Body of pancreas (tissue), 4 donors: ENCODE data around the gene PHLDA1. TPM values are rescaled to one million over a fixed set of nuclear protein-coding genes. Genes with fewer than 3 reads are reported as not detected.
"Not testable (repeated sequence)": the region's sequence is repeated elsewhere in the genome, so short reads cannot be mapped to it uniquely, and the experiment has no call there.

Experiments used
- ATAC-seq: fragments of 150-250 bp; one replicate; pipeline ENCODE4 v1.9.1; 2016
- DNase-seq, 4 donors: peaks; one replicate each; pipeline ENCODE4 v3.0.0-alpha.2; 2019
- H3K27ac ChIP-seq, 4 donors: fragments of 200-600 bp; sonication (generic); 1 replicate in 3 of 4; 2 replicates in 1 of 4; pipeline versions ENCODE4 v1.5.1 to v1.6.1; 2016 to 2019; ENCODE audit warnings: mild to moderate bottlenecking in 1 of 4, mixed read lengths in 1 of 4, moderate library complexity in 1 of 4
- H3K27me3 ChIP-seq, 2 donors: fragments of 200-600 bp; sonication (generic); one replicate each; pipeline ENCODE4 v1.6.0; 2016; ENCODE audit warnings: mild to moderate bottlenecking in 1 of 2
- H3K36me3 ChIP-seq, 2 donors: fragments of 200-600 bp; sonication (generic); replicated peaks in 1 of 2; 2 replicates each; pipeline ENCODE4 v1.5.1; 2016; ENCODE audit warnings: low read depth in 2 of 2; ENCODE audit not compliant: insufficient read depth in 1 of 2
- H3K4me1 ChIP-seq: fragments of 200-600 bp; sonication (generic); one replicate; pipeline ENCODE4 v1.6.0; 2016
- H3K4me3 ChIP-seq, 2 donors: fragments of 200-600 bp; sonication (generic); 1 replicate in 1 of 2; 2 replicates in 1 of 2; pipeline ENCODE4 v1.5.1; 2016 to 2019
- H3K9me3 ChIP-seq, 3 donors: fragments of 200-600 bp; sonication (generic); 1 replicate in 2 of 3; 2 replicates in 1 of 3; pipeline ENCODE4 v1.5.1; 2016
- POLR2A ChIP-seq, 3 donors: fragments of 450-650 bp; IDR thresholded peaks; one replicate each; pipeline ENCODE4 v1.6.1; 2016; ENCODE audit warnings: antibody characterized with exemption in 3 of 3, mild to moderate bottlenecking in 2 of 3
- WGBS, 2 donors: methylation state at CpG; one replicate each; pipeline ENCODE4 v1.1.5; 2017; 5-methylcytosine and 5-hydroxymethylcytosine counted together
- intact Hi-C: fragments of 100-400 bp; cut with DNase I; formaldehyde crosslinking; loops from one replicate; pipeline ENCODE4 v1.15.1; 2023
- total RNA-seq, 2 donors: library from RNA; depleted of rRNA; stranded (reverse); fragments of >200 nt; gene quantifications; one replicate each; pipeline ENCODE4 v1.1.0, GENCODE V29; 2016
- TF ChIP-seq, protein P1 (sequence below), 7 experiments: fragments of 450-650 bp in 4 of 7; fragments of 200-600 bp in 3 of 7; sonication (generic) in 3 of 7; IDR thresholded peaks; one replicate each; pipeline ENCODE4 v1.5.1; 2016 to 2019; ENCODE audit warnings: antibody characterized with exemption in 7 of 7

Gene PHLDA1
- total RNA-seq, 2 donors from 2014 or later, result 11.9 to 22.4 TPM

DNA sequence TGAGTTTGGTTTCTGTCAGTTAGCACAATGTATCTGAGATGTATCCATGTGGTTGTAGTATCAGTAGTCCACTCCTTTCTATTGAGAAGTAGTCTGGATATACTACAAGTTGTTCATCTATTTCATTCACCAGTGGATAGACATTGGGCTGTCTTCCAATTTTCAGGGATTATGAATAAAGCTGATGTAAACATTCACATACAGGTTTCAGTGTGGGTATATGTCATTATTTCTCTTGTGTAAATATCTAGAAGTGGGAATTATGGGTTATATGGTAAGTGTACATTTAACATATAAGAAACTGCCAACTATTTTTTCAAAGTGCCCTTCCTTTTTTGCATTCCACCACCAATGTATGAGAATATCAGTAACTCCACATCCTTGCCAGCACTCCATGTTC lies 35.9 kb downstream of the PHLDA1 start:
- no peaks in the 10 kb centered on the region for H3K9me3 ChIP-seq
- no peaks in the 10 kb centered on the region for H3K27me3 ChIP-seq
- no peak for DNase-seq
- H3K4me1 ChIP-seq, result peaks cover 7% of the 10 kb centered on the region
- H3K27ac ChIP-seq, result no peak overlapping the region
- intact Hi-C loops, result no loop called here
- H3K4me3 ChIP-seq, result no peak overlapping the region
- H3K36me3 ChIP-seq, result no peaks in the 10 kb centered on the region
- TF ChIP-seq, protein P1, sequence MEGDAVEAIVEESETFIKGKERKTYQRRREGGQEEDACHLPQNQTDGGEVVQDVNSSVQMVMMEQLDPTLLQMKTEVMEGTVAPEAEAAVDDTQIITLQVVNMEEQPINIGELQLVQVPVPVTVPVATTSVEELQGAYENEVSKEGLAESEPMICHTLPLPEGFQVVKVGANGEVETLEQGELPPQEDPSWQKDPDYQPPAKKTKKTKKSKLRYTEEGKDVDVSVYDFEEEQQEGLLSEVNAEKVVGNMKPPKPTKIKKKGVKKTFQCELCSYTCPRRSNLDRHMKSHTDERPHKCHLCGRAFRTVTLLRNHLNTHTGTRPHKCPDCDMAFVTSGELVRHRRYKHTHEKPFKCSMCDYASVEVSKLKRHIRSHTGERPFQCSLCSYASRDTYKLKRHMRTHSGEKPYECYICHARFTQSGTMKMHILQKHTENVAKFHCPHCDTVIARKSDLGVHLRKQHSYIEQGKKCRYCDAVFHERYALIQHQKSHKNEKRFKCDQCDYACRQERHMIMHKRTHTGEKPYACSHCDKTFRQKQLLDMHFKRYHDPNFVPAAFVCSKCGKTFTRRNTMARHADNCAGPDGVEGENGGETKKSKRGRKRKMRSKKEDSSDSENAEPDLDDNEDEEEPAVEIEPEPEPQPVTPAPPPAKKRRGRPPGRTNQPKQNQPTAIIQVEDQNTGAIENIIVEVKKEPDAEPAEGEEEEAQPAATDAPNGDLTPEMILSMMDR (IDR thresholded peaks at IDR 0.05), result no peak
- TF ChIP-seq POLR2A (IDR thresholded peaks at IDR 0.05), result no peak
- no peak for ATAC-seq

DNA sequence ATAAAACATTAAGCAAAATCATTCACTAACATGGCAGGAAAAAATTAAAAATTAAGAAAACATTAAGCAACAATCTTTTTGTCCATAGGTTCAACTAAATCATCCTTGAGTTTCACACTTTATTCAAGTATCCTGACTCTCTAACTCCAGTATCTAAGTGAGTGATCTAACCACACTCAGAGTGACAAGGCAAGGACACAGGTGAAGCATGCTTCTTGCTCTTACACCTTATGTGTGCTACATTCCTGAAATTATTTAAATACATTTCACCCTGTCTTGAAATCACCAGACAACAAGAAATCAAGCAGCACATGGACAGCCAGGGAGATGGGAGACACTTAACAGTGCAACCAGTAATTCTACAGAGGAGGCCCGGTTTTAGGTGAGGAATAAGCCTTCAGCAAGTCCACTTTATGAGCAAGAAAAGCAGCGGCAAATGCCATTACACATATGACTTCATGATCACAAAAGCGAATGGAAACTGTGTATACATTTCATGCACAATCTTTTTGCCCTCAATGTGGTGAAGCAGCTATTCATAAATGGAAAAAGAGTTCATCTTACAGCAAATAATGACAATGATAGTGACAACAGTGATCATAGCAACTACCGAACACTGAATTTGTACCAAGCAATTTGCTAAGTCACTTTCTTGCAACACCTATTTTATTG lies 37.4 kb downstream of the PHLDA1 start:
- ATAC-seq (no peak), DNase-seq (no peak)
- no peak overlapping the region for H3K27ac ChIP-seq
- H3K4me1 ChIP-seq, result peaks cover 18% of the 10 kb centered on the region
- H3K27me3 ChIP-seq, result no peaks in the 10 kb centered on the region
- no peaks in the 10 kb centered on the region for H3K9me3 ChIP-seq
- no peak overlapping the region for H3K4me3 ChIP-seq
- TF ChIP-seq POLR2A (IDR thresholded peaks at IDR 0.05), result no peak
- TF ChIP-seq, protein P1 (IDR thresholded peaks at IDR 0.05), result no peak
- WGBS, 2 donors, result 66 to 74% methylated on average over 4 of the region's 4 CpGs
- H3K36me3 ChIP-seq, result no peaks in the 10 kb centered on the region
- intact Hi-C loops, result no loop called here

DNA sequence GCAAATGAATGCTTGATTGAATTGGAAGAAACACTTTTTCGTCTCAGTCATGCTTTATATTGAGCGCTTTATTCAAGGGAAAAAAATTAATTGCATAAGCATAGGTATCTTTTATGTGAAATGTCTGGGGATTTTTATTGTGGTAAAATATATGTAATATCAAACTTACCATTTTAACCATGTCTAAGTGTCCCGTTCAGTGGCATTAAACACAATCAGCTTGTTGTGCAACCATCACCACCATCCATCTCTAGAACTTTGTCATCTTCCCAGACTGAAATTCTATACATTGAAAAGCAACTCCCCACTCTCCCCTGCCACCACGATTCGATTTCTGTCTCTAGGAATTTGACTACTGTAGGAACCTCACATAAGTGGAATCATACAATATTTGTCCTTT lies 39.8 kb downstream of the PHLDA1 start:
- TF ChIP-seq POLR2A (IDR thresholded peaks at IDR 0.05), result no peak
- ATAC-seq, result no peak
- Histone ChIP-seq H3K27me3 (no peaks in the 10 kb centered on the region), H3K4me1 (peaks cover 30% of the 10 kb centered on the region), H3K36me3 (no peaks in the 10 kb centered on the region), H3K27ac (peak overlapping the region in 1 of 4 donors; percentile 72), H3K9me3 (no peaks in the 10 kb centered on the region), H3K4me3 (no peak overlapping the region)
- intact Hi-C loops, result no loop called here
- no peak for DNase-seq
- 73 to 81% methylated on average over 5 of the region's 5 CpGs for WGBS, 2 donors

DNA sequence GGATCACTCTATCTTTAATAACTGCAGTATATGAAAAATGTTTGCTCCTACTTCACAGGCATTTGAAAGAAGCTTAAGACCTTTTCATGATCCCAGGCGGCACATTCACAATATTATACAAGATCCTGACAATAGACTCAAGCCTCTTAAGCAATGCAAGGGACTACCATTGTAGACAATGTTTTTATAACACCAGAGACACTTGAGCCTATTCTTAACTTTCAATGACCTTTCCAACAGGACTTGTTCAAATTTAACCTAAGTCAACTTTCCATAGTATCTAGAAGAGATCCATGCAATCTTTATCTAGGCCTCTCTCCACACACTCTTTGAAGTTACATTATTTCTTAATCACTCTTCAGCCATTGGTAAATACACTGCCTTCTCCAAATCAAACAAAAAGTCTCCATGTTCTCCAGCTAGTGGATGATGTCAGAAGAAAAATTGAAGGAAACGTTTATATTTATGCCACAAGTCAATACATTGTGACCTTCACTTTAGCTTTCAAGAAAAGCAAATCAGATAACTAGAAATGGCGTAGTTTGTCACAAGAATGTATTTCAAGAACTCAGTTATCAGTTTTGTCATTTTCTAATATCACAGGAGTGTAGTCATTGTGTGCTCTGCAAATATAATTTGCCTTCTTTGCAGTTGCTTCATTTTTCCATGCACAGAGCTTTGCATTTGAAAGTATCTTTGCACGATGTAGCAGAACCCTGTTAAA lies 41.2 kb downstream of the PHLDA1 start:
- no peaks in the 10 kb centered on the region for H3K27me3 ChIP-seq
- intact Hi-C loops, result no loop called here
- no peaks in the 10 kb centered on the region for H3K9me3 ChIP-seq
- TF ChIP-seq, protein P1 (IDR thresholded peaks at IDR 0.05), result no peak
- no peak for TF ChIP-seq POLR2A (IDR thresholded peaks at IDR 0.05)
- 26% methylated on average over 4 of the region's 4 CpGs for WGBS, 2 donors
- DNase-seq (peak in 1 of 4 donors; percentile 24), ATAC-seq (peak; percentile 94)
- no peak overlapping the region for H3K4me3 ChIP-seq
- H3K27ac ChIP-seq, result peak overlapping the region; percentile 49 to 80 (median 75)
- H3K36me3 ChIP-seq, result no peaks in the 10 kb centered on the region
- peaks cover 44% of the 10 kb centered on the region for H3K4me1 ChIP-seq

DNA sequence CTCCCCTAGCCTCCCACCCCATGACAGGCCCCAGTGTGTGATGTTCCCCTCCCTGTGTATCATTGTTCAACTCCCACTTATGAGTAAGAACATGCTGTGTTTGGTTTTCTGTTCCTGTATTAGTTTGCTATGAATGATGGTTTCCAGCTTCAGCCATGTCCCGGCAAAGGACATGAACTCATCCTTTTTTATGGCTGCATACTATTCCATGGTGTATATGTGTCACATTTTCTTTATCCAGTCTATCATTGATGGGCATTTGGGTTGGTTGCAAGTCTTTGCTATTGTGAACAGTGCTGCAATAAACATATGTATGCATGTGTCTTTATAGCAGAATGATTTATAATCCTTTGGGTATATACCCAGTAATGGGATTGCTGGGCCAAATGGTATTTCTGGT lies 43.9 kb downstream of the PHLDA1 start:
- peaks cover 66% of the 10 kb centered on the region for H3K4me1 ChIP-seq
- WGBS, 2 donors, result 100% methylated on average over 1 of the region's 1 CpG
- H3K4me3 ChIP-seq, DNase-seq, H3K27me3 ChIP-seq, H3K9me3 ChIP-seq, ATAC-seq, intact Hi-C loops, H3K36me3 ChIP-seq, H3K27ac ChIP-seq: not testable (repeated sequence)
